ENCODE data around the gene AKR1C1. TPM values are rescaled to one million over a fixed set of nuclear protein-coding genes. Genes with fewer than 3 reads are reported as not detected.
"Not testable (repeated sequence)": the region's sequence is repeated elsewhere in the genome, so short reads cannot be mapped to it uniquely, and the experiment has no call there.

AKR1C1 gene
- total RNA-seq, 1 donor from 2014 or later: 1.3 TPM

DNA sequence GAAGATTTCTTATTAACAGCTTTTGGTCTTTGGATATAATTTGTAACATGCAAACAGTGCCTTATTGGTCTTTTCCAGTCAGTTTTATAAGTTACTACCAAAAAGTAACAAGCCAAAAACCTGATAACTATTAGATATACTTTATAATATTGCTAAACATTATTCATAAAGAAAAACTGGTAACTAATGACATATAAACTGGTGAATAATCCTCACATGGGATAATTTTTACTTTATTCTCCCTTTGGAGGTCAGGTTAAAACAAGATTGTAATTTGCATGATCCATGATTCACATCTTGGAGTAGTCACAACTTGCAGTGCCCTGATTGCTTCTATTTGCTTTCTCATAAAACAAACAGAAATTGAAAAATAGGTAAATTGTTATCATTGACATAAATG is 41.3 kb downstream of the AKR1C1 start:
- not testable (repeated sequence) for H3K9me3 ChIP-seq (ENCODE audit: insufficient read depth, low read depth, low read length); H3K4me1 Mint-ChIP-seq (ENCODE audit: low read depth, unreplicated experiment); H3K79me2 ChIP-seq (ENCODE audit: insufficient read depth, low read length); DNase-seq (ENCODE audit: low read depth); H3K27me3 ChIP-seq (ENCODE audit: insufficient read depth, low read length); H3K4me3 ChIP-seq (ENCODE audit: insufficient read depth, low read depth, low read length); H3K27ac ChIP-seq (ENCODE audit: low read depth, low read length); H2AFZ ChIP-seq (ENCODE audit: low read depth, low read length); H3K36me3 ChIP-seq (ENCODE audit: insufficient read depth, low read length); H3K4me3 Mint-ChIP-seq (ENCODE audit: unreplicated experiment); H3K27me3 Mint-ChIP-seq (ENCODE audit: low read depth, unreplicated experiment); H4K20me1 ChIP-seq (ENCODE audit: insufficient read depth, low read length); H3K9me3 Mint-ChIP-seq (ENCODE audit: unreplicated experiment); H3K4me2 ChIP-seq (ENCODE audit: low read length); H3K27ac Mint-ChIP-seq (ENCODE audit: unreplicated experiment); H3K36me3 Mint-ChIP-seq (ENCODE audit: low read depth, unreplicated experiment); H3K9ac ChIP-seq (ENCODE audit: low read length); FAIRE-seq; H3K4me1 ChIP-seq (ENCODE audit: insufficient read depth, low read length)

- H3K4me1 ChIP-seq (ENCODE audit: insufficient read depth, low read length); H4K20me1 ChIP-seq (ENCODE audit: insufficient read depth, low read length); H3K9me3 ChIP-seq (ENCODE audit: insufficient read depth, low read depth, low read length); H3K4me2 ChIP-seq (ENCODE audit: low read length); H3K79me2 ChIP-seq (ENCODE audit: insufficient read depth, low read length); H3K36me3 Mint-ChIP-seq (ENCODE audit: low read depth, unreplicated experiment); H3K4me3 Mint-ChIP-seq (ENCODE audit: unreplicated experiment); H3K4me1 Mint-ChIP-seq (ENCODE audit: low read depth, unreplicated experiment); H3K27ac Mint-ChIP-seq (ENCODE audit: unreplicated experiment); H3K4me3 ChIP-seq (ENCODE audit: insufficient read depth, low read depth, low read length); H3K27me3 Mint-ChIP-seq (ENCODE audit: low read depth, unreplicated experiment); H3K36me3 ChIP-seq (ENCODE audit: insufficient read depth, low read length); DNase-seq (ENCODE audit: low read depth); FAIRE-seq; H3K27ac ChIP-seq (ENCODE audit: low read depth, low read length); H3K27me3 ChIP-seq (ENCODE audit: insufficient read depth, low read length); H3K9me3 Mint-ChIP-seq (ENCODE audit: unreplicated experiment); H2AFZ ChIP-seq (ENCODE audit: low read depth, low read length); H3K9ac ChIP-seq (ENCODE audit: low read length): not testable (repeated sequence)
Measured at GRCh38 chr10:5008857-5009548, 45.8 kb downstream of the AKR1C1 start.

GRCh38 chr10:5010043-5010442 is 46.8 kb downstream of the AKR1C1 start:
- H3K4me2 ChIP-seq (ENCODE audit: low read length); H4K20me1 ChIP-seq (ENCODE audit: insufficient read depth, low read length); DNase-seq (ENCODE audit: low read depth); H3K27ac ChIP-seq (ENCODE audit: low read depth, low read length); H3K4me1 Mint-ChIP-seq (ENCODE audit: low read depth, unreplicated experiment); H3K4me1 ChIP-seq (ENCODE audit: insufficient read depth, low read length); H3K9ac ChIP-seq (ENCODE audit: low read length); H3K79me2 ChIP-seq (ENCODE audit: insufficient read depth, low read length); H3K9me3 Mint-ChIP-seq (ENCODE audit: unreplicated experiment); FAIRE-seq; H3K27me3 ChIP-seq (ENCODE audit: insufficient read depth, low read length); H3K4me3 ChIP-seq (ENCODE audit: insufficient read depth, low read depth, low read length); H3K36me3 ChIP-seq (ENCODE audit: insufficient read depth, low read length); H3K27me3 Mint-ChIP-seq (ENCODE audit: low read depth, unreplicated experiment); H2AFZ ChIP-seq (ENCODE audit: low read depth, low read length); H3K4me3 Mint-ChIP-seq (ENCODE audit: unreplicated experiment); H3K9me3 ChIP-seq (ENCODE audit: insufficient read depth, low read depth, low read length); H3K36me3 Mint-ChIP-seq (ENCODE audit: low read depth, unreplicated experiment); H3K27ac Mint-ChIP-seq (ENCODE audit: unreplicated experiment): not testable (repeated sequence)

DNA sequence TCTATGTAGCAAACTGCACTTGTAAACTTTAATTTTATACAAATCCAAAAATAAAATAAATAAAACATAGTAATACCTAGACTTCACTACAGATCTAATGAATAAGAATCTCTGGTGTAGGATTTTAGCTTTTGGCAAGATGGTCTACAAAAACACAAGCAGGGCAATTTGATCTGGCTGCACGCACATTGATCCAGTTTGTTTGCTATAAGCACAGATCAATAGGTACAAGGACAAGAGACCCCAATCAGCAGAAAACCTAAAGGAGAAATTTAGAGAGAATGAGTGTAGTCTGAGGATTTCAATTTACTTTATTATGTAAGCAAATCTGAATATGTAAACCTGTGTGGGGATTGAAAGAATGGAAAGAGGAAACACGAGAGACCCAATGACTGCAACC is 48.2 kb downstream of the AKR1C1 start:
- not testable (repeated sequence) for FAIRE-seq

More for the DNA sequence above, 48.2 kb downstream of the AKR1C1 start:
- H4K20me1 ChIP-seq (ENCODE audit: insufficient read depth, low read length); H3K27me3 ChIP-seq (ENCODE audit: insufficient read depth, low read length); H3K27ac ChIP-seq (ENCODE audit: low read depth, low read length); H3K27ac Mint-ChIP-seq (ENCODE audit: unreplicated experiment); H3K27me3 Mint-ChIP-seq (ENCODE audit: low read depth, unreplicated experiment); H3K4me1 ChIP-seq (ENCODE audit: insufficient read depth, low read length); DNase-seq (ENCODE audit: low read depth); H3K36me3 Mint-ChIP-seq (ENCODE audit: low read depth, unreplicated experiment); H3K9ac ChIP-seq (ENCODE audit: low read length); H3K9me3 ChIP-seq (ENCODE audit: insufficient read depth, low read depth, low read length); H3K4me2 ChIP-seq (ENCODE audit: low read length); H2AFZ ChIP-seq (ENCODE audit: low read depth, low read length); H3K9me3 Mint-ChIP-seq (ENCODE audit: unreplicated experiment); H3K36me3 ChIP-seq (ENCODE audit: insufficient read depth, low read length); H3K4me1 Mint-ChIP-seq (ENCODE audit: low read depth, unreplicated experiment); H3K79me2 ChIP-seq (ENCODE audit: insufficient read depth, low read length); H3K4me3 ChIP-seq (ENCODE audit: insufficient read depth, low read depth, low read length); H3K4me3 Mint-ChIP-seq (ENCODE audit: unreplicated experiment): not testable (repeated sequence)

Data from astrocyte (in vitro differentiated cells and primary cell).